Lower leg skin (tissue), 4 donors: Measurements from ENCODE around the gene WNT2B. TPM values are rescaled to one million over a fixed set of nuclear protein-coding genes. Genes with fewer than 3 reads are reported as not detected.
"Not testable (repeated sequence)": the region's sequence is repeated elsewhere in the genome, so short reads cannot be mapped to it uniquely, and the experiment has no call there.

Source experiments
- DNase-seq, 2 donors: peaks; one replicate each; pipeline ENCODE4 v3.0.0-alpha.2; 2019; ENCODE audit warnings: low spot score in 2 of 2
- H3K4me3 ChIP-seq: fragments of 200-600 bp; sonication (generic); 2 replicates; pipeline ENCODE4 v1.5.1; 2017; ENCODE audit warnings: mild to moderate bottlenecking, low read depth; ENCODE audit not compliant: poor library complexity, severe bottlenecking
- POLR2A ChIP-seq, 2 donors: fragments of 450-650 bp; IDR thresholded peaks; one replicate each; pipeline ENCODE4 v1.6.1; 2016 to 2017; ENCODE audit warnings: antibody characterized with exemption in 2 of 2, mild to moderate bottlenecking in 1 of 2, moderate library complexity in 1 of 2
- WGBS, 2 donors: methylation state at CpG; one replicate each; pipeline ENCODE4 v1.1.5; 2018; 5-methylcytosine and 5-hydroxymethylcytosine counted together
- intact Hi-C: fragments of 100-400 bp; cut with DNase I; formaldehyde crosslinking; loops from one replicate; pipeline ENCODE4 v1.15.0; 2023; ENCODE audit warnings: low total_unique reads
- total RNA-seq, 4 donors: library from RNA; depleted of rRNA; stranded (reverse); fragments of >200 nt; gene quantifications; one replicate each; pipeline ENCODE4 v1.1.0, GENCODE V29; 2016
- TF ChIP-seq, protein P1 (sequence below), 3 donors: fragments of 450-650 bp; IDR thresholded peaks; one replicate each; pipeline ENCODE4 v1.5.1; 2016; ENCODE audit warnings: antibody characterized with exemption in 3 of 3, mild to moderate bottlenecking in 3 of 3, moderate library complexity in 2 of 3

WNT2B gene
- total RNA-seq, 4 donors from 2014 or later: 20.2 to 37.7 (median 23.4) TPM

DNA sequence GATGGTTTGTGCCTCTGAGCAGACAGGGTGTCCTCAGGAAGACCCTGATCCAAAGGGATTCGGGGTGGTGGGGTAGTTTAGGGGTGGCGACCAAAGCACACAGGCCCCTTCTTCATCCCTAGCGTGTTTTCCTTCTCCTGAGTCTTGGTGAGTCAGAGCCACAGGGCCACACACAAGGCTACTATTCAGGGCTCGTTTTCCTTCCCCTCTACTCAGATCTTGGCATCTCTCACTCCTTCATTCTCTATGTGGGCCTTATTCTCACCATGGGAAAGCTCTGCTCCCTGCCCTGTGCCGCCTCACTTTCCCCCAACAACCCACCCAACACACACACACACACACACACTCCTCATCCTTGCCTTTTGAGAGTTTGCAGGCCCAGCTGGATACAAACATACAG is 43.6 kb upstream of the WNT2B start:
- H3K4me3 ChIP-seq: no peak overlapping the region
- intact Hi-C loops: no loop called here
- DNase-seq: no peak
- no peak for TF ChIP-seq POLR2A (IDR thresholded peaks at IDR 0.05)
- WGBS, 2 donors: 30 to 31% methylated on average over 5 of the region's 5 CpGs

DNA sequence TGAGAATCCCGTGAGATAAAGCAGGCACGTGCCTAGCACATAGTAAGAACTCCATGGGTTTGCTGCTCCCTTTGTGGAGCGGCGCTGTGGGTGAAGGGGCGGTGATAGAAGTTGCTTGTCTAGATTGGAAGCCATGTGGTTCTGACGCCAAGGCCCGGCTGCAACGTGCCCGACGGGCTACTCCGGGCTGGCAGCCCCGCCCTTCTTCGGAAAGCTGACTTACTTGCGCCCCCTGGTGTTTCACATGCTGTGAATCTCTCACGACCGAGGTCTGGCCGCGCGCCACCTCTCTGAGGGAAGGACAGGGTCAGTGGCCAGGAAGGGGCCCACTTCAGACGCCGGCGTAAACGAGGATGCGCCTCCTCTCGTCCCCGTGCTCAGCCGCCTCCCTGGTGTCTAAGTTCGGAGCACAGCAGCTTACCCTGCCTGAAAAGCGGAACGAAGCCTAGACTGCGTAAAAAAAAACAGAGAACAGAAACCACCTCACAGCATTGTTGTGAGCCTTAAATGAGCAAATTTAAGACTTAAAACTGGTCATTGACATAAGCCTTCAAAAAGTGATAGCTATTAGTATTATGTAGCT is 42.6 kb upstream of the WNT2B start:
- peak; percentile 96 to 99 for DNase-seq
- intact Hi-C loops: loop anchor here (2.0 kb wide), 1 partner anchor 75 kb away; no protein-coding TSS in a partner anchor
- WGBS, 2 donors: 1% methylated on average over 31 of the region's 31 CpGs
- no peak overlapping the region for H3K4me3 ChIP-seq
- TF ChIP-seq, protein P1, sequence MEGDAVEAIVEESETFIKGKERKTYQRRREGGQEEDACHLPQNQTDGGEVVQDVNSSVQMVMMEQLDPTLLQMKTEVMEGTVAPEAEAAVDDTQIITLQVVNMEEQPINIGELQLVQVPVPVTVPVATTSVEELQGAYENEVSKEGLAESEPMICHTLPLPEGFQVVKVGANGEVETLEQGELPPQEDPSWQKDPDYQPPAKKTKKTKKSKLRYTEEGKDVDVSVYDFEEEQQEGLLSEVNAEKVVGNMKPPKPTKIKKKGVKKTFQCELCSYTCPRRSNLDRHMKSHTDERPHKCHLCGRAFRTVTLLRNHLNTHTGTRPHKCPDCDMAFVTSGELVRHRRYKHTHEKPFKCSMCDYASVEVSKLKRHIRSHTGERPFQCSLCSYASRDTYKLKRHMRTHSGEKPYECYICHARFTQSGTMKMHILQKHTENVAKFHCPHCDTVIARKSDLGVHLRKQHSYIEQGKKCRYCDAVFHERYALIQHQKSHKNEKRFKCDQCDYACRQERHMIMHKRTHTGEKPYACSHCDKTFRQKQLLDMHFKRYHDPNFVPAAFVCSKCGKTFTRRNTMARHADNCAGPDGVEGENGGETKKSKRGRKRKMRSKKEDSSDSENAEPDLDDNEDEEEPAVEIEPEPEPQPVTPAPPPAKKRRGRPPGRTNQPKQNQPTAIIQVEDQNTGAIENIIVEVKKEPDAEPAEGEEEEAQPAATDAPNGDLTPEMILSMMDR (IDR thresholded peaks at IDR 0.05): peak in 1 of 3 donors; percentile 96
- no peak for TF ChIP-seq POLR2A (IDR thresholded peaks at IDR 0.05)

DNA sequence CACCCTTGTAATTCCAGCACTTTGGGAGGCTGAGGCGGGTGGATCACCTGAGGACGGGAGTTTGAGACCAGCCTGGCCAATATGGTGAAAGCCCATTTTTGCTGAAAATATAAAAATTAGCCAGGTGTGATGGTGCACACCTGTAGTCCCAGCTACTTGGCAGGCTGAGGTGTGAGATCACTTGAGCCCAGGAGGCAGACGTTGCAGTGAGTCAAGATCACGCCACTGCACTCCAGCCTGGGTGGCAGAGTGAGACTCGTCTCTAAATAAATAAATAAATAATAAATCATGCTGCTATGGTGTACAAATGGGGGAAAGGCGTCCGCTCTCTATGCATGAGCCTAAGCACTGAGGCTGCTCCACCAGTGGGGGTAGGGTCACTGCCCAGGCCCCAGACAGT is 38.4 kb upstream of the WNT2B start:
- 59 to 63% methylated on average over 7 of the region's 7 CpGs for WGBS, 2 donors
- intact Hi-C loops, H3K4me3 ChIP-seq, DNase-seq: not testable (repeated sequence)

DNA sequence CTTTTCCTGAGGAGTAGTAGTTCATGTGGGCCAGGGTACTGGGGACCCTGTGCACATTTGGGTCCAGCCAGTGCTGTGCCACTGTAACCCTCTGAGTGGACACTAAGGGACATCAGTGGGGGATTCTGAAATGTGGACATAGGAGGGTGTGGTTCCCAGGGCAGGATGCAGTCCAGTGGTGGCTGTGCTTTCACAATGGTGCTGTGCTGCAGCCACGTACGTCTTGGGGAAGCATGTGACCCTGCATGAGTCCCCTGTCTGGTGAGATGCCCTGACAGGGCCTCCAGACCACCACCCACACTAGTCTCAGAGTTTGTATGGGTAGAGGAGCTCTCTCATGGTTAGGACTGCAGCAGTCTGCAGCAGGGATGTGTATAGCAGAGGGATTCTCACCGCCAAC is 37.8 kb upstream of the WNT2B start:
- WGBS, 2 donors: 72 to 91% methylated on average over 3 of the region's 3 CpGs
- TF ChIP-seq, protein P1 (IDR thresholded peaks at IDR 0.05): no peak
- TF ChIP-seq POLR2A (IDR thresholded peaks at IDR 0.05): no peak
- DNase-seq: no peak
- intact Hi-C loops: no loop called here
- H3K4me3 ChIP-seq: no peak overlapping the region

DNA sequence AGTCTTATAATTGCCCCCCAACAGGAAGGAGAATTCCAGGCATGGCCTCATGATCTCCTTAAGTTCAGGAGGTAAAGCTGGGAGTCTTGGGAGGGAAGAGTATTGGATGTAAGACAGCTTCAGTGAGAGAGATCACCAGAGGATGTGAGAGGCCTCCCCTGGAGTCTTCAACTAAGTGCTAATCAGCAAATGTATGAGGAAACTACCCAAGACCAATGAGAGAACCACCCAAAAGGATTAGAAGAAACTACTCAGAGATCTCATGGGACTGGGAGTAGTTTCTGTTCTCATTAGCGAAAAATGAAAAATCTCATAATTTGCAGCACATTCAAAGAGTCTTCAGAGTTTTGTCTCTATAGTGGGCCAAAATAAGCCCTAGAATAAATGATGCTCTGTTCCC is 36.6 kb upstream of the WNT2B start:
- H3K4me3 ChIP-seq: no peak overlapping the region
- 87 to 90% methylated on average over 1 of the region's 1 CpG for WGBS, 2 donors
- intact Hi-C loops: no loop called here
- TF ChIP-seq, protein P1 (IDR thresholded peaks at IDR 0.05): no peak
- no peak for DNase-seq

DNA sequence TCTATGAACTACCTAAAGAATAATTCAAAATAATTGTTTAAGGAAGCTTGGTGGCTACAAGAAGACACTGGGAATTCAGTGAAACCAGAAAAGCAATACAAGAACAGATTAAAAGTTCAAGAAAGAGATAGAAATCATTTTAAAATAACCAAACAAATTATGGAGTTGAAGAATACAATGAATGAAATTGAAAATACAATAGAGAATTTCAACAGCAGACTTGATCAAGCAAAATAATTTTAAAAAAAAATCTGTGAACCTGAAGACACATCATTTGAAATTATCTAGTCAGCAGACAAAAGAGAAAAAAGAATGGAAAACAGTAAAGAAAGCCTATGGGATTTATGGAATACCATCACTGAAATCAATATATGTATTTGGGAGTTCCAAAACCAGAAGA is 31.2 kb upstream of the WNT2B start:
- intact Hi-C loops: no loop called here
- DNase-seq: no peak
- TF ChIP-seq, protein P1 (IDR thresholded peaks at IDR 0.05): no peak
- no peak for TF ChIP-seq POLR2A (IDR thresholded peaks at IDR 0.05)
- H3K4me3 ChIP-seq: no peak overlapping the region

DNA sequence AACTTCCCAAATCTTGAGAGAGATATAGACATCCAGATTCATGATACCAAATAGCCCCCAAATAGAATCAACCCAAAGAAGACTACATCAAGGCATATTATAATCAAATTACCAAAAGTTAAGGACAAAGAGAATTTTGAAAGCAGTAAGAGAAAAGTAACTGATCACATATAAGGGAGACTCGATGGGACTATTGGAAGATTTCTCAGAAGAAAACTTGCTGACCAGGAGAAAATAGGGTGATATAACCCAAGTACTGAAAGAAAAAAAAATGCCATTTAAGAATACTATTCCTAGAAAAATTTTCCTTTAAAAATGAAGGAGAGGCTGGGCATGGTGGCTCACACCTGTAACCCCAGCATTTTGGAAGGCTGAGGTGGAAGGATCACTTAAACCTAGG is 30.5 kb upstream of the WNT2B start:
- TF ChIP-seq, protein P1 (IDR thresholded peaks at IDR 0.05): no peak
- TF ChIP-seq POLR2A (IDR thresholded peaks at IDR 0.05): no peak
- no peak overlapping the region for H3K4me3 ChIP-seq
- 97 to 100% methylated on average over 1 of the region's 1 CpG for WGBS, 2 donors
- DNase-seq: no peak
- intact Hi-C loops: no loop called here

DNA sequence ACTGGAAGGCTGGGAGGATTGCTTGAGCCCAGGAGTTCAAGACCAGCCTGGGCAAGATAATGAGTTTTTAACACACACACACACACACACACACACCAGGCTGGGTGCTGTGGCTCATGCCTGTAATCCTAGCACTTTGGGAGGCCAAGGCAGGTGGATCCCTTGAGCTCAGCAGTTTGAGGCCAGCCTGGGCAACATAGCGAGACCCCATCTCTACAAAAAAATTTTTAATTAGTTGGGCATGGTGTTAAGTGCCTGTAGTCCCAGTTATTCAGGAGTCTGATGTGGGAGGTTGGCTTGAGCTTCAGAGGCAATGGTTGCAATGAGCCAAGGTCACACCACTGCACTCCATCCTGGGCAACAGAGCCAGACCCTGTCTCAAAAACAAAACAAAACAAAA is 22.7 kb upstream of the WNT2B start:
- intact Hi-C loops, H3K4me3 ChIP-seq, DNase-seq: not testable (repeated sequence)
- 90 to 100% methylated on average over 1 of the region's 1 CpG for WGBS, 2 donors

DNA sequence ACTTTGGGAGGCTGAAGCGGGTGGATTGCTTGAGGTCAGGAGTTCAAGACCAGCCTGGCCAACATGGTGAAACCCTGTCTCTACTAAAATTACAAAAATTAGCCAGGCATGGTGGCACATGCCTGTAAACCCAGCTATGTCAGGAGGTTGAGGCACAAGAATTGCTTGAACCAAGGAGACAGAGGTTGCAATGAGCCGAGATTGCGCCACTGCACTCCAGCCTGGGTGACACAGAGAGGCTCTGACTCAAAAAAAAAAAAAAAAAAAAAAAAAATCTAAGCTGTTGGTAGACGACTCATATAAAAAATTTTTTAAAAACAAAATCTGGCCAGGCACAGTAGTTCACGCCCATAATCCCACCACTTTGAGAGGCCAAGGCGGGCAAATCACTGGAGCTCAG is 21.1 kb upstream of the WNT2B start:
- WGBS, 2 donors: 91 to 94% methylated on average over 6 of the region's 6 CpGs
- DNase-seq, intact Hi-C loops, H3K4me3 ChIP-seq: not testable (repeated sequence)
